Progenitor cell of endocrine pancreas (in vitro differentiated cells): ENCODE data around the gene CCL3. TPM values are rescaled to one million over a fixed set of nuclear protein-coding genes. Genes with fewer than 3 reads are reported as not detected.
"Not testable (repeated sequence)": the region's sequence is repeated elsewhere in the genome, so short reads cannot be mapped to it uniquely, and the experiment has no call there.

Experiments used
- DNase-seq: peaks from one replicate; pipeline ENCODE4 v3.0.0; 2021; ENCODE audit warnings: low spot score; ENCODE audit not compliant: unreplicated experiment
- H3K27ac Mint-ChIP-seq: 2 replicates; pipeline ENCODE4 v1.8.0; 2021; ENCODE audit warnings: mild to moderate bottlenecking, moderate library complexity, mixed read lengths
- H3K27me3 Mint-ChIP-seq: 2 replicates; pipeline ENCODE4 v1.8.0; 2021; ENCODE audit warnings: mixed read lengths
- H3K36me3 Mint-ChIP-seq: 2 replicates; pipeline ENCODE4 v1.8.0; 2022; ENCODE audit warnings: mixed read lengths; ENCODE audit not compliant: insufficient read depth
- H3K4me1 Mint-ChIP-seq: 2 replicates; pipeline ENCODE4 v1.8.0; 2021; ENCODE audit warnings: low read depth, mixed read lengths
- H3K4me3 Mint-ChIP-seq: 2 replicates; pipeline ENCODE4 v1.8.0; 2021; ENCODE audit warnings: low read depth, mild to moderate bottlenecking, moderate library complexity, mixed read lengths
- H3K9me3 Mint-ChIP-seq: 2 replicates; pipeline ENCODE4 v1.8.0; 2021; ENCODE audit warnings: low read depth, mixed read lengths
- CTCF ChIP-seq: fragments of 200-600 bp; sonication (generic); IDR thresholded peaks from one replicate; pipeline ENCODE4 v1.5.0; 2021; ENCODE audit warnings: antibody characterized with exemption, mild to moderate bottlenecking; ENCODE audit not compliant: unreplicated experiment
- total RNA-seq: library from RNA; stranded (reverse); gene quantifications from 2 replicates; pipeline ENCODE4 v1.2.1, GENCODE V29; 2021

CCL3 gene
- total RNA-seq, 1 donor from 2014 or later = not detected

- Mint-ChIP-seq H3K36me3 (no peaks in the 10 kb centered on the region), H3K4me1 (peaks cover 10% of the 10 kb centered on the region), H3K27me3 (peaks cover 9% of the 10 kb centered on the region), H3K4me3 (no peak overlapping the region), H3K9me3 (no peaks in the 10 kb centered on the region), H3K27ac (no peak overlapping the region)
- TF ChIP-seq CTCF = no peak
- no peak for DNase-seq
Observed at GRCh38 chr17:36092230-36092629, 2.3 kb upstream of the CCL3 start.

DNA sequence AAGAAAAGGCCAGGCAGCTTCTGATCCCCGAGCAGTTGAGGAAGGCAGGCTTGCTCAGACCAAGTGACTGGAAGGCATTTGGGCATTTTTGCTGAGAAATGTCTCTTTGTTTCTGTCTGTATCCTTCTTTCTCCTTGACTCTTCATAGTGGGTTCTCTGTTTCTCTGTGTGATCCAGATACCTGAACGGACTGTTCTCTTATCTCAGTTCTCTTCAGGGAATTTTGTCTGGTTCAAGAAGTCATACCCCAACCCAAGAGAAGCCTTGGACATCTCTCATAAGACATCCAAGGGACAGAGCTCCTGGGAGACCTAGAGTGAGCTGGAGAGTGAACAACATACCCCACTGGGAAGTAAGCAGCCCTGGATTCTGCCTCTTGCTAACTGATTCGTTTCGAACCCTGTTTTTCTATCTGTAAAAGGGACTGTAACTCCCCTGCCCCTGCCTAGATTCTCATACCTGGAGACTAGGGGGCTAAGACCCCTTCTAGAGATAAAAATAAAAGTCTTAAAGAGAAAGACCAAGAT is 541 bp downstream of the CCL3 start:
- TF ChIP-seq CTCF = no peak
- peaks cover 24% of the 10 kb centered on the region for H3K4me1 Mint-ChIP-seq
- DNase-seq = no peak

GRCh38 chr17:36088670-36089338 is 1.1 kb downstream of the CCL3 start:
- Mint-ChIP-seq H3K27me3 (peaks cover 9% of the 10 kb centered on the region), H3K27ac (no peak overlapping the region)
- no peak for TF ChIP-seq CTCF

More for the DNA sequence above, 541 bp downstream of the CCL3 start:
- H3K27me3 Mint-ChIP-seq = peaks cover 9% of the 10 kb centered on the region
- no peaks in the 10 kb centered on the region for H3K36me3 Mint-ChIP-seq
- H3K9me3 Mint-ChIP-seq = no peaks in the 10 kb centered on the region
- H3K4me3 Mint-ChIP-seq = no peak overlapping the region
- H3K27ac Mint-ChIP-seq = no peak overlapping the region

DNA sequence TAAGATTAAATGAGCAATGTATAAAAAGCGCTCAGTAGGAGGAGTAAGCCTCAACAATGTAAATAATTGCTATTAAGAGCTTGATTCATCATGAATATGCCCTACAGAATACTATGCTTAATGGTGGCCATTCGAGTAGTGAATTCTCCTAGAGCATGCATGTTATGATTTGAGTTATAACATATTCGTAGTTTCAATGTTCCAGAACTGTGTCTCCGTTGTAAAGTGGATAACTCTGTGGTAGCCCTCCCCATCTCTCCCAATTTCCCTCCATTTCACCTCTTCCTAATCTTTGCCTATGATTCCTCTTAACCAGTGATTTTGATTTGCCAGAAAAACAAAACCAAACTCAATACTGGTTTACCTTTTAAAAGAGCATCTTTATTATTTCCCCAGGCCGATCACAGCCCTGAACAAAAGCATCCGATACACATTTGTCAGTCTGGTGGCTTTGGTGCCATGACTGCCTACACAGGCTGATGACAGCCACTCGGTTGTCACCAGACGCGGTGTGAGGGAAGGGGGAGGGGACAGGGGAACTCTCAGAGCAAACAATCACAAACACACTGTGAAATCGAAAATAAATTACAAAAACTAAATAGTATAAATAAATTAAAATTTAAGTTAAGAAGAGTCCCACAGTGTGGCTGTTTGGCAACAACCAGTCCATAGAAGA is 1.9 kb downstream of the CCL3 start:
- H3K4me3 Mint-ChIP-seq, H3K27me3 Mint-ChIP-seq, H3K27ac Mint-ChIP-seq, H3K36me3 Mint-ChIP-seq, DNase-seq, H3K9me3 Mint-ChIP-seq: not testable (repeated sequence)
- H3K4me1 Mint-ChIP-seq = peaks cover 27% of the 10 kb centered on the region

More at GRCh38 chr17:36088670-36089338, 1.1 kb downstream of the CCL3 start:
- no peaks in the 10 kb centered on the region for H3K36me3 Mint-ChIP-seq
- no peaks in the 10 kb centered on the region for H3K9me3 Mint-ChIP-seq
- H3K4me3 Mint-ChIP-seq = no peak overlapping the region
- H3K4me1 Mint-ChIP-seq = peaks cover 27% of the 10 kb centered on the region
- no peak for DNase-seq

- H3K4me3 Mint-ChIP-seq, H3K27me3 Mint-ChIP-seq, H3K9me3 Mint-ChIP-seq, H3K36me3 Mint-ChIP-seq, H3K27ac Mint-ChIP-seq, DNase-seq: not testable (repeated sequence)
- peaks cover 27% of the 10 kb centered on the region for H3K4me1 Mint-ChIP-seq
Observed at GRCh38 chr17:36087471-36087870, 2.5 kb downstream of the CCL3 start.

GRCh38 chr17:36086791-36087190 is 3.2 kb downstream of the CCL3 start:
- Mint-ChIP-seq H3K4me3 (no peak overlapping the region), H3K4me1 (peaks cover 27% of the 10 kb centered on the region)

More at GRCh38 chr17:36086791-36087190, 3.2 kb downstream of the CCL3 start:
- DNase-seq = no peak
- H3K9me3 Mint-ChIP-seq = no peaks in the 10 kb centered on the region
- no peaks in the 10 kb centered on the region for H3K36me3 Mint-ChIP-seq
- H3K27ac Mint-ChIP-seq = no peak overlapping the region
- peaks cover 7% of the 10 kb centered on the region for H3K27me3 Mint-ChIP-seq
- no peak for TF ChIP-seq CTCF
